ENCODE data around the gene PPP1R3F. TPM values are rescaled to one million over a fixed set of nuclear protein-coding genes. Genes with fewer than 3 reads are reported as not detected.

Gene PPP1R3F, protein sequence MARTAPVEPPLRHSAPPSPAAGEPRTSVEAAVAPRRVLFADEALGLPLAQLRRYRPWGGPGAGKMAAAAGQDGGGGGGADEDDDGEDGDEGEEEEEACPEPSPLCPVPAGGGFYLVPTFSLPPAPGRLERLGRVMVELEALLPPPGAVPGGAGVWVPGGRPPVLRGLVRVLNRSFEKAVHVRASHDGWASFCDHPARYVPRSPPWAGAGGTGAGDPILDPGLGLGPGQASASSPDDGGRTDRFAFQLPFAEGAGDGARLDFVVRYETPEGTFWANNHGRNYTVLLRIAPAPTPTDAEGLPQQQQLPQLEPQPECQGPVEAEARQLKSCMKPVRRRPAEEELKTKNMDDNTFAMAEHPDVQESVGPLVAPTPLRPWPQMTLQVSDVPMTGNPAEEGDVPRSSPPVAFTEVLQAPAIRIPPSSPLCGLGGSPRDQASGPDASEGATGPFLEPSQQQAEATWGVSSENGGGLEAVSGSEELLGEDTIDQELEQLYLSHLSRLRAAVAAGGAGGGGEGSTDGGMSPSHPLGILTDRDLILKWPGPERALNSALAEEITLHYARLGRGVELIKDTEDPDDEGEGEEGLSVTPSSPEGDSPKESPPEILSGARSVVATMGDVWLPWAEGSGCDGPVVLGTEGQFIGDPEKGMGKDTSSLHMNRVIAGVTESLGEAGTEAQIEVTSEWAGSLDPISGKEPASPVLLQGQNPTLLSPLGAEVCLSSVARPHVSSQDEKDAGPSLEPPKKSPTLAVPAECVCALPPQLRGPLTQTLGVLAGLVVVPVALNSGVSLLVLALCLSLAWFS
- 2.1 to 3.6 TPM (median 2.8 TPM) in 5 replicates for total RNA-seq (2022; extraction: Qiagen RNA extraction)

DNA sequence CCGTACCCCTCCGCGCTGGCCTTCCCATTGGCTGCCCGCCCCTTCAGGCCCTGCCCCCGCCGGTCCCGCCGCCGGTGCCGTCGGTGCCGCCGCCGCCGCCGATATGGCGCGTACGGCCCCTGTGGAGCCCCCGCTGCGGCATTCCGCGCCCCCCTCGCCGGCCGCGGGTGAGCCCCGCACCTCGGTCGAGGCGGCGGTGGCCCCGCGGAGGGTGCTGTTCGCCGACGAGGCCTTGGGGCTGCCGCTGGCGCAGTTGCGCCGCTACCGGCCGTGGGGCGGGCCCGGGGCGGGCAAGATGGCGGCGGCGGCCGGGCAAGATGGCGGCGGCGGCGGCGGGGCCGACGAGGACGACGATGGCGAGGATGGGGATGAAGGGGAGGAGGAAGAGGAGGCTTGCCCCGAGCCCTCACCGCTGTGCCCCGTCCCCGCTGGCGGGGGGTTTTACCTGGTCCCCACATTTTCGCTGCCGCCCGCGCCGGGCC, at the start of gene PPP1R3F:
Gene PPP1R3F (plus strand): TSS at position 27 of the 482 bp plus-strand sequence. CDS start 77 bp downstream, at position 104.

DNA sequence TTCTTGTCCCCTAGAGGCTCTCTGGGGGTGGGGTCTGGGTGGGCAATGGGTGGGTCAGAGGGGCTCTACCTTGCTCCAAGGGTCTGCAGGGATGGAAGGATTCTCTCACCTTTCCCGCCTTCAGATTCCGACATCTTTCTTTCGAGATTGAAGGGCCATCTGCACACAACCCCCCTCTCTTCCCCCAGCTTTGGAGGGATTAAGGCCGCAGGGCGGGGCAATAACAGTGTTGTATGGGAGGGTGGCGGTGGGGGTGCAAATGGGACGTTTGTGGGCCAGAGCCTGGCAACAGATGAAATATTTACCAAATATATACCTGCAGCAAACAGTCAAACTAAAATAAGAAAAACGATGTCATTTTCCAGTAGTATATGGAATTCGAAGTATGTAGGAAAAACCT, 36.4 kb upstream of the PPP1R3F start, which contains the start of gene CACNA1F:
Gene CACNA1F (minus strand): TSS at position 165 of the 400 bp plus-strand sequence. CDS start 31 bp downstream, at position 134.

DNA sequence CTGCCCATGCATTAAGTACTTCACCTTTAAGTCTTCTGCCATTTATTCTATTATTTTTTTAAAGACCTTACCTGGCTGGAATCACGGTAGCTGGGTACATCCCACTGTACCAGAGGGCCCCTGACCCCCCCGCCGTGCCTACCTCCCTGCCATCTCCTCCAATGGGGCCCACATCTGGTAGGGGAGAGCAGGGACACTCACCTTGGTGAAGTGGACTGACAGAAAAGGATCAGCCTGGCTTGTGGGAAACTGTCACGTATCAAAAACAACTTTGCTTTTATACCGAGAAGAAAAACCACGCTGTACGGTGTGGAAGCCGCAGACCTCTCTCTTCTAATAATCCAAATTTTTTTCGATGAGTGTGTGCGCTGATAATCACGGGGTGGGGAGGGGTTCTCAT, 5.1 kb upstream of the PPP1R3F start, which contains the start of gene FOXP3:
Gene FOXP3 (minus strand): TSS at position 251 of the 400 bp plus-strand sequence. CDS start 6,205 bp downstream, outside the sequence.

DNA sequence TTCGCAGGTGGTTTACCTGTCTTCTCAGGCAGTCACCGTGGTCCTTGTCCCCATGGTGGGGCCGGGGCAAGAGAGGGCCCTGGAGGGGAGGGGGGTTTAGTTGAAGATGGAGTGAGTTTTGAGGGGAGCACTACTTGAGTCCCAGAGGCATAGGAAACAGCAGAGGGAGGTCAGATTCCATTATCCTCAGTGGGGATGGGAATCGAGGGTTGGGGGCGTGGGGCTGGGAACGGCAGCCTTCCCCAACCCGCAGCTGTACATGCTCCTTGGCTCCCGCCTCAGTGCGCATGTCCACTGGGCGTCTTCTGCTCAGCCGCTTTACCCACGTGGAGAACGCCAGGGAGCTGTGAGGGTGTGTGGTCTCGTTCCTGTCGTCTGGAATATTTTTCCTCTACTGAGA, 33.8 kb downstream of the PPP1R3F start, which contains the start of gene GAGE10:
Gene GAGE10 (plus strand): TSS at position 301 of the 400 bp plus-strand sequence. CDS start 1,214 bp downstream, outside the sequence.

DNA sequence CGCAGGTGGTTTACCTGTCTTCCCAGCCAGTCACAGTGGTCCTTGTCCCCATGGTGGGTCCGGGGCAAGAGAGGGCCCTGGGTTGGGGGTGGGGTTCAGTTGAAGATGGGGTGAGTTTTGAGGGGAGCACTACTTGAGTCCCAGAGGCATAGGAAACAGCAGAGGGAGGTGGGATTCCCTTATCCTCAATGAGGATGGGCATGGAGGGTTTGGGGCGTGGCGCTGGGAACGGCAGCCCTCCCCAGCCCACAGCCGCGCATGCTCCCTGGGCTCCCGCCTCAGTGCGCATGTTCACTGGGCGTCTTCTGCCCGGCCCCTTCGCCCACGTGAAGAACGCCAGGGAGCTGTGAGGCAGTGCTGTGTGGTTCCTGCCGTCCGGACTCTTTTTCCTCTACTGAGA, 52.1 kb downstream of the PPP1R3F start, which contains the start of gene GAGE12J:
Gene GAGE12J (plus strand): TSS at position 301 of the 400 bp plus-strand sequence. CDS start 1,157 bp downstream, outside the sequence.

DNA sequence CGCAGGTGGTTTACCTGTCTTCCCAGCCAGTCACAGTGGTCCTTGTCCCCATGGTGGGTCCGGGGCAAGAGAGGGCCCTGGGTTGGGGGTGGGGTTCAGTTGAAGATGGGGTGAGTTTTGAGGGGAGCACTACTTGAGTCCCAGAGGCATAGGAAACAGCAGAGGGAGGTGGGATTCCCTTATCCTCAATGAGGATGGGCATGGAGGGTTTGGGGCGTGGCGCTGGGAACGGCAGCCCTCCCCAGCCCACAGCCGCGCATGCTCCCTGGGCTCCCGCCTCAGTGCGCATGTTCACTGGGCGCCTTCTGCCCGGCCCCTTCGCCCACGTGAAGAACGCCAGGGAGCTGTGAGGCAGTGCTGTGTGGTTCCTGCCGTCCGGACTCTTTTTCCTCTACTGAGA, 61.7 kb downstream of the PPP1R3F start, which contains the start of gene GAGE13:
Gene GAGE13 (plus strand): TSS at position 301 of the 400 bp plus-strand sequence. CDS start 1,156 bp downstream, outside the sequence.

Other genes with a start within 250 kb of the PPP1R3F start
- gene TFE3, start 226.4 kb upstream of the PPP1R3F start, total RNA-seq (2022; extraction: Qiagen RNA extraction) = 42.9 to 49.5 TPM (median 48.8 TPM) in 5 replicates
- gene CCDC120, start 210.8 kb upstream of the PPP1R3F start, total RNA-seq (2022; extraction: Qiagen RNA extraction) = 2.7 to 4.4 TPM (median 3.5 TPM) in 5 replicates
- gene PRAF2, start 195.8 kb upstream of the PPP1R3F start, total RNA-seq (2022; extraction: Qiagen RNA extraction) = 35.6 to 44.5 TPM (median 42.7 TPM) in 5 replicates
- gene WDR45, start 189.9 kb upstream of the PPP1R3F start, total RNA-seq (2022; extraction: Qiagen RNA extraction) = 52.7 to 59.9 TPM (median 57.2 TPM) in 5 replicates
- gene GPKOW, start 146.1 kb upstream of the PPP1R3F start, total RNA-seq (2022; extraction: Qiagen RNA extraction) = 21.8 to 23.6 TPM (median 22.8 TPM) in 5 replicates
- 2.3 to 3.9 TPM (median 3.3 TPM) in 5 replicates for gene MAGIX, start 107.0 kb upstream of the PPP1R3F start, total RNA-seq (2022; extraction: Qiagen RNA extraction)
- 324 to 454 TPM (median 441 TPM) in 5 replicates for gene PLP2, start 97.9 kb upstream of the PPP1R3F start, total RNA-seq (2022; extraction: Qiagen RNA extraction)
- 11.8 to 18.5 TPM (median 16.8 TPM) in 5 replicates for gene PRICKLE3, start 83.4 kb upstream of the PPP1R3F start, total RNA-seq (2022; extraction: Qiagen RNA extraction)
- 2.2 to 3.2 TPM (median 2.7 TPM) in 5 replicates for gene SYP, start 69.6 kb upstream of the PPP1R3F start, total RNA-seq (2022; extraction: Qiagen RNA extraction)
- gene CACNA1F, start 36.5 kb upstream of the PPP1R3F start, total RNA-seq (2022; extraction: Qiagen RNA extraction) = not detected in 5 replicates
- 13.5 to 14.7 TPM (median 14.1 TPM) in 5 replicates for gene CCDC22, start 34.3 kb upstream of the PPP1R3F start, total RNA-seq (2022; extraction: Qiagen RNA extraction)
- gene FOXP3, start 5.1 kb upstream of the PPP1R3F start, total RNA-seq (2022; extraction: Qiagen RNA extraction) = 0.07 to 0.14 TPM (median 0.10 TPM) in 5 replicates
- not detected in 5 replicates for gene GAGE10, start 33.9 kb downstream of the PPP1R3F start, total RNA-seq (2022; extraction: Qiagen RNA extraction)
- not detected in 5 replicates for gene GAGE12J, start 52.2 kb downstream of the PPP1R3F start, total RNA-seq (2022; extraction: Qiagen RNA extraction)
- not detected in 5 replicates for gene GAGE13, start 61.8 kb downstream of the PPP1R3F start, total RNA-seq (2022; extraction: Qiagen RNA extraction)

All from A549 treated with AZD2906 at 1 μM for 4 hours (cell line).